ENCODE data around the gene TTBK2. TPM values are rescaled to one million over a fixed set of nuclear protein-coding genes. Genes with fewer than 3 reads are reported as not detected.

Gene TTBK2
- total RNA-seq, 2 experiments from 2014 or later, result 14.2 to 20.8 TPM

DNA sequence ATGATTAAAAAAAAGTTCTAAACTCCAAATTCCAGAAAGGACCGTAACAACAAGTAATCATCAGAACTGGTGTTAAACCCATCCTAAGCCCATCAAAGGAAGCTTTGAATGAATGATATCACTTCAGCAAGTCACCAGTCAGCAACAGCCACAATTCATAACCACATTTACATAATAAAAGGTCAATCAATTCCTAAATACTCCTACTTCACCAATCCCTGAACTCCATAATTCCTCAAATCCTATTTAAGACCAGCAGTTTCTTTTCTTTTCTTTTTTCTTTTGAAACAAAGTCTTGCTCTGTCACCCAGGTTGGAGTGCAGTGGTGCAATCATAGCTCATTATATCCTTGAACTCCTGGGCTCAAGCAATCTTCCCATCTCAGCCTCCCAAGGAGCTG, 40.5 kb downstream of the TTBK2 start:
- POLR2A ChIA-PET, result interaction anchor here (0.5 to 0.7 kb wide), 3 partner anchors 135 to 870 kb away, joined by 3 read pairs; no protein-coding TSS in a partner anchor
- H3K79me2 ChIP-seq (ENCODE audit: insufficient read depth, low read depth, low read length), result no peaks in the 10 kb centered on the region; the same call in 1 of the 2 replicates
- intact Hi-C loops (cut with micrococcal nuclease; ENCODE audit: unreplicated experiment), result no loop called here

DNA sequence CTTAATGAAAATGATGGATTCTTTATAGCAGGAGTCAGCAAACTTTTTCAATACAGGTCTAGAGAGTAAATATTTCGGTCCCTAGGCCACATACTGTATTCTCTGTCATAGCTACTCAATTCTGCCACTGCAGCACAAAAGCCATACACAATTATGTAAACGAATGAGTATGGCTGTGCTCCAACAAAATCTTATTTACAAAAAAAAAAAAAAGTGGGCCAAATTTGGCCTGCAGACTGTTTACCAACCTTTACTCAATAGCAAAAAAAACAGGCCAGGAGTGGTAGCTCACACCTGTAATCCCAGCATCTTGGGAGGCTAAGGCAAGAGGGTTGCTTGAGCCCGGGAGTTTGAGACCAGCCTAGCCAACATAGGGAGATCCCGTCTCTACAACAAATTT, 41.1 kb downstream of the TTBK2 start:
- Histone ChIP-seq H4K20me1 (ENCODE audit: insufficient read depth, low read length) (no peaks in the 10 kb centered on the region), H3K4me3 (ENCODE audit: low read depth, low read length, poor library complexity, severe bottlenecking) (no peak overlapping the region), H3K9me3 (ENCODE audit: low read length) (no peaks in the 10 kb centered on the region), H3K9me2 (ENCODE audit: insufficient read depth, low read length) (no peaks in the 10 kb centered on the region), H3K36me3 (ENCODE audit: insufficient read depth, low read length) (no peaks in the 10 kb centered on the region), H2AFZ (ENCODE audit: low read length) (no peak overlapping the region), H3K27ac (ENCODE audit: low read depth, low read length, poor library complexity, severe bottlenecking) (no peak overlapping the region), H3K4me1 (ENCODE audit: insufficient read depth, low read length, poor library complexity, severe bottlenecking) (no peaks in the 10 kb centered on the region), H3K4me2 (ENCODE audit: low read length) (no peak overlapping the region), H3K79me2 (ENCODE audit: insufficient read depth, low read depth, low read length) (no peaks in the 10 kb centered on the region; the same call in 1 of the 2 replicates)
- CTCF ChIA-PET (ENCODE audit: unreplicated experiment), result no interaction called here
- no peak for DNase-seq (ENCODE audit: low spot score)
- intact Hi-C loops (cut with micrococcal nuclease; ENCODE audit: unreplicated experiment), result no loop called here
- POLR2A ChIA-PET, result interaction anchor here (0.5 to 0.7 kb wide), 2 partner anchors 136 to 870 kb away, joined by 3 read pairs; no protein-coding TSS in a partner anchor
- TF ChIP-seq, protein P1, sequence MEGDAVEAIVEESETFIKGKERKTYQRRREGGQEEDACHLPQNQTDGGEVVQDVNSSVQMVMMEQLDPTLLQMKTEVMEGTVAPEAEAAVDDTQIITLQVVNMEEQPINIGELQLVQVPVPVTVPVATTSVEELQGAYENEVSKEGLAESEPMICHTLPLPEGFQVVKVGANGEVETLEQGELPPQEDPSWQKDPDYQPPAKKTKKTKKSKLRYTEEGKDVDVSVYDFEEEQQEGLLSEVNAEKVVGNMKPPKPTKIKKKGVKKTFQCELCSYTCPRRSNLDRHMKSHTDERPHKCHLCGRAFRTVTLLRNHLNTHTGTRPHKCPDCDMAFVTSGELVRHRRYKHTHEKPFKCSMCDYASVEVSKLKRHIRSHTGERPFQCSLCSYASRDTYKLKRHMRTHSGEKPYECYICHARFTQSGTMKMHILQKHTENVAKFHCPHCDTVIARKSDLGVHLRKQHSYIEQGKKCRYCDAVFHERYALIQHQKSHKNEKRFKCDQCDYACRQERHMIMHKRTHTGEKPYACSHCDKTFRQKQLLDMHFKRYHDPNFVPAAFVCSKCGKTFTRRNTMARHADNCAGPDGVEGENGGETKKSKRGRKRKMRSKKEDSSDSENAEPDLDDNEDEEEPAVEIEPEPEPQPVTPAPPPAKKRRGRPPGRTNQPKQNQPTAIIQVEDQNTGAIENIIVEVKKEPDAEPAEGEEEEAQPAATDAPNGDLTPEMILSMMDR (conservative IDR thresholded peaks at IDR 0.05; ENCODE audit: low read length), result no peak
- TF ChIP-seq EZH2phosphoT487 (IDR thresholded peaks at IDR 0.05; ENCODE audit: borderline replicate concordance, low read depth, low read length), result no peak
- no TSS peak for BruUV-seq (replicated peaks)

More for the DNA sequence above, 40.5 kb downstream of the TTBK2 start:
- no peak for DNase-seq (ENCODE audit: low spot score)
- TF ChIP-seq EZH2phosphoT487 (IDR thresholded peaks at IDR 0.05; ENCODE audit: borderline replicate concordance, low read depth, low read length), result no peak
- TF ChIP-seq, protein P1 (conservative IDR thresholded peaks at IDR 0.05; ENCODE audit: low read length), result no peak
- no TSS peak for BruUV-seq (replicated peaks)
- H3K9me3 ChIP-seq (ENCODE audit: low read length), result no peaks in the 10 kb centered on the region
- no peaks in the 10 kb centered on the region for H3K36me3 ChIP-seq (ENCODE audit: insufficient read depth, low read length)
- H4K20me1 ChIP-seq (ENCODE audit: insufficient read depth, low read length), result no peaks in the 10 kb centered on the region
- H3K4me2 ChIP-seq (ENCODE audit: low read length), result no peak overlapping the region
- no peak overlapping the region for H3K27ac ChIP-seq (ENCODE audit: low read depth, low read length, poor library complexity, severe bottlenecking)
- no peaks in the 10 kb centered on the region for H3K9me2 ChIP-seq (ENCODE audit: insufficient read depth, low read length)
- no peaks in the 10 kb centered on the region for H3K4me1 ChIP-seq (ENCODE audit: insufficient read depth, low read length, poor library complexity, severe bottlenecking)
- CTCF ChIA-PET (ENCODE audit: unreplicated experiment), result no interaction called here
- H3K4me3 ChIP-seq (ENCODE audit: low read depth, low read length, poor library complexity, severe bottlenecking), result no peak overlapping the region
- no peak overlapping the region for H2AFZ ChIP-seq (ENCODE audit: low read length)

DNA sequence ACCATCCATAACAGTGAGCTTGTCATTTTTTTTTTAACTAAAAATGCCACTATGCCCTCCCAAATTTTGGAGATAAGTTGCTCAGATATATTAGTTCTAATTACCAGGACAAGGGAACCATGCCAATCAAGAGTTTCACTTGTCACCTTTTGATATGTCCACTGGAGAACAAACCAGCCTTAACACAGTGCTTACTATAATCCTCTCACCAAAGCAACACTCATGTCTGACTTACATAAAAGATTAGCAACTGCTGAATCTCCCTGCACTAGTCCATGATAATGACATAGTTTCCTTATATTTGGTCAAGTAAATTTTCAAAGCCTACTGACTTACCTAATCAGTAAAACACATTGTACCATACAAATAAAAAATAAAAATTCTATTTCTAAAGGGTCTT, 44.4 kb downstream of the TTBK2 start:
- H3K9me3 ChIP-seq (ENCODE audit: low read length), result no peaks in the 10 kb centered on the region
- CTCF ChIA-PET (ENCODE audit: unreplicated experiment), result no interaction called here
- no peaks in the 10 kb centered on the region for H4K20me1 ChIP-seq (ENCODE audit: insufficient read depth, low read length)
- intact Hi-C loops (cut with micrococcal nuclease; ENCODE audit: unreplicated experiment), result no loop called here
- H3K4me3 ChIP-seq (ENCODE audit: low read depth, low read length, poor library complexity, severe bottlenecking), result no peak overlapping the region
- TSS peak; percentile 25 for BruUV-seq (replicated peaks)
- no peak overlapping the region for H3K27ac ChIP-seq (ENCODE audit: low read depth, low read length, poor library complexity, severe bottlenecking)
- no peak overlapping the region for H3K4me2 ChIP-seq (ENCODE audit: low read length)
- no peaks in the 10 kb centered on the region for H3K9me2 ChIP-seq (ENCODE audit: insufficient read depth, low read length)
- H3K36me3 ChIP-seq (ENCODE audit: insufficient read depth, low read length), result no peaks in the 10 kb centered on the region
- no peak for DNase-seq (ENCODE audit: low spot score)
- TF ChIP-seq, protein P1 (conservative IDR thresholded peaks at IDR 0.05; ENCODE audit: low read length), result no peak
- no peak for TF ChIP-seq EZH2phosphoT487 (IDR thresholded peaks at IDR 0.05; ENCODE audit: borderline replicate concordance, low read depth, low read length)
- POLR2A ChIA-PET, result no interaction called here
- no peak overlapping the region for H2AFZ ChIP-seq (ENCODE audit: low read length)
- H3K79me2 ChIP-seq (ENCODE audit: insufficient read depth, low read depth, low read length), result no peaks in the 10 kb centered on the region; the same call in 1 of the 2 replicates
- no peaks in the 10 kb centered on the region for H3K4me1 ChIP-seq (ENCODE audit: insufficient read depth, low read length, poor library complexity, severe bottlenecking)

Data from OCI-LY7 (cell line).